ENCODE measurements around the gene RNF151.
A peak's percentile ranks its signal among the peaks of the same experiment; 100 is the strongest.
"Not testable (repeated sequence)": the region's sequence is repeated elsewhere in the genome, so short reads cannot be mapped to it uniquely, and the experiment has no call there.

Gene RNF151

DNA sequence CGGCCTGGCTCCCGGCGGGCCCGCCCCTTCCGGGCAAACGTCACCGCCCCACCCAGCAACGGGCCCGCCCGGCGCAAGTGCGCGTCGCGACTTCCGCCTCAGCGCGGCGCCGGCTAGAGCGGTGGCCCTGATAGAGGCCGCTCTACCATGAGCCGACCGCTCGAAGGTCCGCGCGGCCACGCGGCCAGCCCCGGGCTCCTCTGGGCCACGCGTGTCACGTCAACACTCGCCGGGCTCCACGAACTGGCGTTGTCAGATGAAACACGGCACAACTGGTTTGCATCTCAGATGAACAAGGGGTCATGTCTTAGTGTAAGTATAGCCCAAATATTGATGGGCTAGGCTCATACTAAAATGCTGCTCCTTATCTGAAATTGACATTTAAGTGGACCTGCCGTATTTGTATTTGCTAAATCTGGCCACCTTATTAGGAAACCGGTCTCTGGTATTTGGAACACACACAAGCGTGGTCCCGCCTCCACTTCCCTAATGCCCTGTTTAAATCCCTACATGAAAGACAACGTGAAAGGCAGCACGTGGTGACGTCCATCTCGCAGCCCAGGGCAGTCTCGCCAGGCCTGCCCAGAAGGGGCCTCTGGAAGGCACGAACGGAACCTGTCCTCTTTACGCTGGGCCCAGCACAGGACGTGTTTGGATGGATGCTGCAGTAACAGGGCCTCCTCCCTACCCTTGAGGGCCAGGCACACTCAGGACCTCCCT is 43.3 kb downstream of the RNF151 start, which contains the start of gene ZNF598:
Gene ZNF598, minus strand, starts transcription at position 31 of the 720 bp plus-strand sequence.
- Histone ChIP-seq H3K9me3 (ENCODE audit: low read length) (no peaks in the 10 kb centered on the region), H3K9ac (ENCODE audit: low read length) (peak within 1 kb of the TSS; percentile 54), H3K27ac (ENCODE audit: low read depth, low read length) (peak within 1 kb of the TSS; percentile 86), H3K27me3 (ENCODE audit: control insufficient read depth in 1 of 2, insufficient read depth in 2 of 2, low read length in 2 of 2) (no peaks in the 10 kb centered on the region), H3K4me1 (ENCODE audit: insufficient read depth, low read length) (peaks cover 36% of the 10 kb centered on the region), H3K36me3 (ENCODE audit: insufficient read depth, low read length) (peaks cover 5% of the 10 kb centered on the region), H3K4me3 (ENCODE audit: low read depth in 1 of 2, low read length in 2 of 2) (peak within 1 kb of the TSS; percentile 75 to 96)

DNA sequence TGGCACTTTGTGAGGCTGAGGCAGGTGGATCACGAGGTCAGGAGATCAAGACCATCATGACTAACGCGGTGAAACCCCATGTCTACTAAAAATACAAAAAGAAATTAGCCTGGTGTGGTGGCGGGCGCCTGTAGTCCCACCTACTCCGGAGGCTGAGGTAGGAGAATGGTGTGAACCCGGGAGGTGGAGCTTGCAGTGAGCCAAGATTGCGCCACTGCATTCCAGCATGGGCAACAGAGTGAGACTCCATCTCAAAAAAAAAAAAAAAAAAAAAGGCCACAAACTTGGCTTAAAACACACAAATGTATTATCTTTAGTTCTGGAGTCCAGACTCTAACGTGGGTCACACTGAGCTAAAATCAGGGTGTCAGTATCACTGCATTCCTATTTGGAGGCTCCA is 45.1 kb downstream of the RNF151 start:
- H3K9ac ChIP-seq (ENCODE audit: low read length); H3K27me3 ChIP-seq (ENCODE audit: control insufficient read depth in 1 of 2, insufficient read depth in 2 of 2, low read length in 2 of 2); H3K9me3 ChIP-seq (ENCODE audit: low read length); H3K36me3 ChIP-seq (ENCODE audit: insufficient read depth, low read length); H3K27ac ChIP-seq (ENCODE audit: low read depth, low read length); H3K4me3 ChIP-seq (ENCODE audit: low read depth in 1 of 2, low read length in 2 of 2): not testable (repeated sequence)
- H3K4me1 ChIP-seq (ENCODE audit: insufficient read depth, low read length): peaks cover 31% of the 10 kb centered on the region

GRCh38 chr16:2013527-2013926 is 46.9 kb downstream of the RNF151 start:
- Histone ChIP-seq H3K27ac (ENCODE audit: low read depth, low read length) (no peak overlapping the region), H3K9me3 (ENCODE audit: low read length) (no peaks in the 10 kb centered on the region), H3K36me3 (ENCODE audit: insufficient read depth, low read length) (no peaks in the 10 kb centered on the region), H3K27me3 (ENCODE audit: control insufficient read depth in 1 of 2, insufficient read depth in 2 of 2, low read length in 2 of 2) (no peaks in the 10 kb centered on the region), H3K9ac (ENCODE audit: low read length) (no peak overlapping the region), H3K4me3 (ENCODE audit: low read depth in 1 of 2, low read length in 2 of 2) (no peak overlapping the region), H3K4me1 (ENCODE audit: insufficient read depth, low read length) (peaks cover 14% of the 10 kb centered on the region)

- Histone ChIP-seq H3K27ac (ENCODE audit: low read depth, low read length) (no peak overlapping the region), H3K9me3 (ENCODE audit: low read length) (no peaks in the 10 kb centered on the region), H3K4me3 (ENCODE audit: low read depth in 1 of 2, low read length in 2 of 2) (no peak overlapping the region), H3K4me1 (ENCODE audit: insufficient read depth, low read length) (peaks cover 4% of the 10 kb centered on the region), H3K9ac (ENCODE audit: low read length) (no peak overlapping the region), H3K27me3 (ENCODE audit: control insufficient read depth in 1 of 2, insufficient read depth in 2 of 2, low read length in 2 of 2) (peaks cover 6 to 17% of the 10 kb centered on the region in 2 donors), H3K36me3 (ENCODE audit: insufficient read depth, low read length) (no peaks in the 10 kb centered on the region)
These were observed 48.7 kb downstream of the RNF151 start for GRCh38 chr16:2015117-2015946.

DNA sequence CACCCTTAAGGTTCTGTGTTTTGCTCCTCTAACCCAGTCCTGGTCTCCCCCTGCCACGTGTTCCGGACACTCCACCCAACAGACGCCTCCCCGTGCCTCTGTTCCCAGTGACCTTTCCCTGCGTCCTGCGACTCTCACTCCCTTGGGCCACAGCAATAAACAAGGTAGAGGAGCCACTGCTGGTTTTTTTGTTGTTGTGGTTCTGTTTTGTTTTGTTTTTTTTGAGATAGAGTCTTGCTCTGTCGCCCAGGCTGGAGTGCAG is 49.2 kb downstream of the RNF151 start:
- H3K9ac ChIP-seq (ENCODE audit: low read length): no peak overlapping the region
- H3K27ac ChIP-seq (ENCODE audit: low read depth, low read length): no peak overlapping the region

GRCh38 chr16:2016407-2016922 is 49.8 kb downstream of the RNF151 start:
- no peak overlapping the region for H3K4me3 ChIP-seq (ENCODE audit: low read depth in 1 of 2, low read length in 2 of 2)
- H3K27ac ChIP-seq (ENCODE audit: low read depth, low read length): no peak overlapping the region
- H3K36me3 ChIP-seq (ENCODE audit: insufficient read depth, low read length): no peaks in the 10 kb centered on the region
- H3K9me3 ChIP-seq (ENCODE audit: low read length): no peaks in the 10 kb centered on the region
- peaks cover 6 to 28% of the 10 kb centered on the region in 2 donors for H3K27me3 ChIP-seq (ENCODE audit: control insufficient read depth in 1 of 2, insufficient read depth in 2 of 2, low read length in 2 of 2)
- H3K9ac ChIP-seq (ENCODE audit: low read length): no peak overlapping the region
- no peaks in the 10 kb centered on the region for H3K4me1 ChIP-seq (ENCODE audit: insufficient read depth, low read length)

More for the DNA sequence above, 49.2 kb downstream of the RNF151 start:
- H3K9me3 ChIP-seq (ENCODE audit: low read length): no peaks in the 10 kb centered on the region
- H3K27me3 ChIP-seq (ENCODE audit: control insufficient read depth in 1 of 2, insufficient read depth in 2 of 2, low read length in 2 of 2): peaks cover 6 to 22% of the 10 kb centered on the region in 2 donors
- no peak overlapping the region for H3K4me3 ChIP-seq (ENCODE audit: low read depth in 1 of 2, low read length in 2 of 2)
- no peaks in the 10 kb centered on the region for H3K36me3 ChIP-seq (ENCODE audit: insufficient read depth, low read length)
- H3K4me1 ChIP-seq (ENCODE audit: insufficient read depth, low read length): no peaks in the 10 kb centered on the region

Data from muscle layer of colon (tissue), 2 donors.